HG03175 (cell line): Measurements from ENCODE around the gene AACS.

Experiments used
- ATAC-seq: cut with Tn5 transposase; IDR thresholded peaks from one replicate; pipeline ENCODE4 v1.9.1; 2021; ENCODE audit warnings: mild to moderate bottlenecking, moderate library complexity; ENCODE audit not compliant: unreplicated experiment

AACS gene

DNA sequence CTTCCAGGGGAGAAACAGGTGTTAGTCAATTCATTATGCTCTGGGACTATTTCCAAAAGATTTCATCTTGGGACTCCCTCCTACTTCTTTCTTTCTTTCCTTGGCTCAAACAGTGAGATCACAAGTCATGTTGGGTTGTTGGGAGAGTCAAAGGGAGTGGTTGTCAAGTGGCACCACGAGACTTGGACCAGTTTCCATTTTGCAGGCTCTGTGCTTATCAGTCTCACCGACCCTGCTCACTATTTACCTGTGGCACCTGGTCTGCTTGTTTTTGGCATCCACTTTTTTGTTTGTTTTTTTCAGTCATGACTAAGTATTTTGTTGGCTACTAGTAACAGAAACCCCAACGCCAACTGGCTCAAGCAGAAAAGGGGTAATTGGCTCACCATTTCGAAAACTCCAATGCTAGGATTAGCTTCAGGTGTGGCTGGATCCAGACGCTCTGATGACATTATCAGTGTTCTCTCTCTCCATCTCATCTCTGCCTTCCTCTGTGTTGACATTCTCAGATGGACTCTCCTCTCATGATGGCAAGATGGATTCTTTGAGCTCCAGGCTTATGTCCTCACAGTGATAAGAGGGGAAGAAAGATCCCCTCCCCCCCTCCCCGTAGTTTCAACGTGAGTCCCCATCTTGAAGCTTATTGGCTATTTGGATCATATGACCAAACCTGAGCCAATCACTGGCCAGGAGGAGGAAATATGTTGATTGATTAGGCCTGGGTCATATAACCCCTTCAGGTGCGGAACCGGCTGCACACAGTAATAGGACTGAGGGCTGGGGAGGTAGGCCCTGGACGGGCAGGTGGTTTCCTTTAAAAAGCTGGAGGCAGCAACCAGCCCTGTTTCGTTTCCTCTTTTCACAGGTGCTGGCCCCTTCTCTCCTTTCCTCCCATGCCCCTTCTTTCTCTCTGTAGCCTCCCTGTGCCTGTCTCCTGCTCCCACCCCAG lies 84.2 kb downstream of the AACS start:
- peak; percentile 95 for ATAC-seq

- no peak for ATAC-seq
Measured at GRCh38 chr12:125151284-125151683, 86.0 kb downstream of the AACS start.

GRCh38 chr12:125152463-125152862 lies 87.2 kb downstream of the AACS start:
- no peak for ATAC-seq

DNA sequence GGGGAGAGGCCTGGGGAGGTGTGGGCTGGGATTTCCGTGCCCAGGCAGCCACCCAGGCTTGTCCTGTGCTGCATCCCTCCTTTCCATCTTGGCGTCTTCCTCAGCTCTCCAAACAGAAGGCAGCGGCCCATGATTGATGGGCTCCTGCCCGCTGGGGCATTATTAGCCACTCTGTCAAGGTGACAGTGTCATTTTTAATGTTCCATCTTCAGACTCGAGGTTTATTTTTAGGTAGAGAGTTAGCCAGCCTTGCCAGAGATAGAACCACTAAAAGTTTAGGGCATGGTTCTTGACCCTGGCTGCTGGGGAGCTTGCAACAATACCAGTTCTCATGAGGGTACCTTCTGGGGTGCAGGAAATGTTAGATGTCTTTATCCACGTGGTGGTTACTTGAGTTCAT lies 90.1 kb downstream of the AACS start:
- ATAC-seq: no peak

- no peak for ATAC-seq
Measured at GRCh38 chr12:125157177-125157576, 91.9 kb downstream of the AACS start.

- no peak for ATAC-seq
Measured at GRCh38 chr12:125159702-125160101, 94.5 kb downstream of the AACS start.

DNA sequence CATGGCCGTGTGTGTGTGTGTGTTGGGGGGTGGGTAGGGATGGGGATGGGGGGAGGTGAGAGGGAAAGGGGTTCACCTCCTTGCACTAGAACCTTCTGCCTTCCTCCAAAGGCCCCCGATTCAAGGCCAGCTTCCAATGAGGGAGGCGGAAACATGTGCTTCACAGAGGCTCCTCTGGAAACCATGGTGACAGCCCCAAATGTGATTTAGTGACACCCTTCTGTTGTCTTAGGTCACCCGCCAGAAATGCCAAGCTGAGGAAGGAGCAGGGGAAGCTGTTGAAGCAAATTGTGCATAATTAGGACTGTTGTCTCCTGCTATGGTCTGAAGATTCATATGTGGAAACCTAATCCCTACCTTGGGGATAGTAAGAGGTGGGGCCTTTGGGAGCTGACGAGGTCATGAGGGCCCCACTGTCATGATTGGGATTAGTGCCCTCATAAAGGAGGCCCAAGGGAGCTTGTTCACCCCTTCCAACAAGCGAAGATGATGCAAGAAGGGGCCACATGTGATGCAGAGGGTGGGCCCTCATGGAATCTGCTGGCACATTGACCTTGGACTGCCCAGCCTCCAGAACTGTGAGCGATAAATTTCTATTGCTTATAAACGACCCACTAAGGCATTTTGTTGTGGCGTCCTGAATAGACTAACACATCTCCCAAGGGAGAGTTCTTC lies 95.2 kb downstream of the AACS start:
- no peak for ATAC-seq

DNA sequence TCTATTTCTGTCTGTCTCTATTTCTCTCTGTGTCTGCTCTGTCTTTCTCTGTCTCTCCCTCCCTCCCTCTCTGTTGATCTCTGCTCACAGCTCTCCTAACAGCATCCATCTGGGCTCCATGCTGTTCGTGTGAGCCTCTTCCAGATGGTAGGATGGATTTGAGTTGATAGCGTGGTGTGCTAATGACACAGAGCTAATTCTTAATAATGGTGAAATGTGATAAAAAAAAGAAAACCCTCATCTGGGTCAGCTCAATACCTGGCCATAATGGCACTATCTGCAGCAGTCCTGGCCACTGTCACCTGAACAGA lies 96.4 kb downstream of the AACS start:
- no peak for ATAC-seq

DNA sequence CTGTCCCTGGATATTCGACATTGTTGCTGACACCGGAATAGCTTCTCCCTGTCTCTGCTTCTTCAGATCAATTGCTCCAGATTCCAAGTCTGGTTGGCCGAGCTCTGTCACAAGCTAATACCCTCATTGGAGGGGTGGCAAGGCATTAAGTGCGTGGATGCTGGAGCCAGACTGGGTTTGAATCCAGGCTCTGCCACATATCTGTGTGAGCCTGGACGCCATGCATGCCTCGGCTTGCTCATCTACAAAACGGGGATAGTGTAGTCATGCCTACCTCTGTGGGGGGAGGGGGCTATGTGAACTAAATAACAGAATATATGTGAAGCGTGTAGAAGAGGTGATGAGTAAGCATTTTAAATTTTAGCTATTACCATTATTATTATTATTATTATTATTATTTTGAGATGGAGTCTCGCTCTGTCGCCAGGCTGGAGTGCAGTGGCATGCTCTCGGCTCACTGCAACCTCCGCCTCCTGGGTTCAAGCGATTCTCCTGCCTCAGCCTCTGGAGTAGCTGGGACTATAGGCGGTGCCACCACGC lies 97.3 kb downstream of the AACS start:
- ATAC-seq: no peak

DNA sequence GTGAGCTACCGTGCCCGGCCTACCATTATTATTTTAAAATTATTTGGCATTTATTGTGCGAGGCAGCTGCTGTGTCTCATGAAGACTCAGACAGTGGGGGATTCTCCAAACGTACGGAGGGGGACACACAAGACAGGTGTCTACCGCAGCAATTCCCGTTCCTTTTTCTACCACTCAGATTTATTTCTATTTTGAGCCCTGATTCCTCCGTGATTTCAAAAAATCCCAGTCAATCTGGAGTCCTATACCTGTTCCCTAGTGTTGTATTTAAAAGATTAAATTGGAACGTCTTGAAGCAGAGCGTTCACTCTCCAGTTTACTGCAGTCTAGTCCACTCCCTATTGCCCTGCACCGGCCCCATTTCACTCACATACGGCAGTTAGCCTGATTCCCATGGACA lies 97.9 kb downstream of the AACS start:
- ATAC-seq: no peak

DNA sequence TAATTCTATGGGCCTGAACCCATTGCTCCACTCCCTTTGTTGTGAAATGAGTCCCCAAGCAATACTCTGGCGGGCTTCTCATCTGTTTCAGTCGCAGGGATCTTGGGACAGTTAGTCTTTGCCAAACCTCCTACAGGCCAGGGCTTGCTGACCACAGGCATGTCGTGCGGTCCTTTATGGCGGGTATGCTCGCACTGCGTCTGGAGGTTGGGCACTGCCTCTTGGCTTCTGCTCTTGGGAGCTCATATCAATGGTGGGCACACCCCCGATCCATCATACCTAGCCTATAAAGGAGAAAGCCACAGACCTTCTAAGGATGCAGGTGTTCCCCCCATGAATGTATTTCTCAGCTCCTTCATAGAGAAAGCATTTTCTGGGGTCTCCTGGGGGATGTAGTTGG lies 99.3 kb downstream of the AACS start:
- no peak for ATAC-seq

GRCh38 chr12:125166041-125166440 lies 100.8 kb downstream of the AACS start:
- ATAC-seq: no peak

DNA sequence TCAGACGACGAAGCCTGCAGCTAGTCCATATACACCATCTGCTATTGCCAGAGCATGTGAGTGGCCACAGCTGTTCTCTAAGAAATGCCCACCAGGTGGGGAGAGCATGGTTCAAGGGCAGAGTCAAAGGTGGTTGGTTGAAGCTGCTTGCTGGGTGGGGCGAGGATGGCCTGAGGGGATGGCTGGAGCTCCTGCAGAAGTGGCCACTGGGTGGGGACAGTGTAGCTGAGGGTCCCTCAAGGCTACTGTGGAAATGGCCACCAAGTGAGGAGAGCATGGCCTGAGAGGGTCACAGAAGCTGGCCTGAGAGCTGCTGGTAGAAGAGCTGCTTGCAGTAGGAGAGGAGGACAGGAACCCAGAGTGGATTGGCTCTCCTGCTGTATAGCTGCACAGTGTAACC lies 102.4 kb downstream of the AACS start:
- ATAC-seq: no peak

- no peak for ATAC-seq
Measured at GRCh38 chr12:125169451-125169850, 104.2 kb downstream of the AACS start.

DNA sequence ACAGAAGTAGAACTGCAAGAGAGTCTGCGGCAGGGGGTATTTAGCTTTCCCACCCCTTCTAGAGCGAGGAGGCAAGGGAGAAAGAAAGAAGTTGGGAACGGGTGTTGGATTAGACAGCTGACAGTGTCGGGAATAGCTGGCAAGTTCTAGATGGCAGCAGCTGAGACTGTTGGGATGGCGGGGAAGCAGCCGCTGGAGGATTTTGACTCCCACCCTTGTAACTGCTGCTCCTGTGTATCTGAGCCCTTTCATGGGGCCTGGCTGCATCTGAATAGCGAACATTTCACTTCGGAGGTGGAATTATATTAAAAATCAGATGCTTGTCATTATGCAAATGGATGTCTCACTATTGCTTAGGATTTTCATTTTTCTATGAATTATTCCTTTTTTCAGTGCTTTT lies 104.6 kb downstream of the AACS start:
- no peak for ATAC-seq

- ATAC-seq: no peak
Measured at GRCh38 chr12:125171267-125171666, 106.0 kb downstream of the AACS start.

- no peak for ATAC-seq
Measured at GRCh38 chr12:125172231-125172850, 107.1 kb downstream of the AACS start.

- ATAC-seq: no peak
Measured at GRCh38 chr12:125175576-125175975, 110.3 kb downstream of the AACS start.

DNA sequence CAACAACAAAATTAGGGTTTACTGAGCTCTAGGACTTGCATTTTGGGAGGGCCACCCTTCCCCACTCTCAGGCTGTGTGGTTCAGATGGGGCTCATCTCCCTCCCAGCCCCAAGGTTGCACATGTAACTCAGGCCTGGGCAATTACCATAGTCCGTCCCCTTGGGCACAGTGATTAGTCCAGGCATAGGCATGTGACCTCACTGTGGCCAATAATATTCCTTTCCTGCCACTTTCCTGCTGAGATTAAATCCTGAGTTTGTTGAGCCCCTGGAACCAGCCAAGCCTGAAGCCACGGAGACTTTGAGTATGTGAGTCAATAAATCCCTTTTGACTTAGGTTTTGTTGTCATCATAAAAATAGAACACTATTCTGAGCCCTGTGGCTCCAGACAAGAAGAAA lies 113.0 kb downstream of the AACS start:
- ATAC-seq: no peak

DNA sequence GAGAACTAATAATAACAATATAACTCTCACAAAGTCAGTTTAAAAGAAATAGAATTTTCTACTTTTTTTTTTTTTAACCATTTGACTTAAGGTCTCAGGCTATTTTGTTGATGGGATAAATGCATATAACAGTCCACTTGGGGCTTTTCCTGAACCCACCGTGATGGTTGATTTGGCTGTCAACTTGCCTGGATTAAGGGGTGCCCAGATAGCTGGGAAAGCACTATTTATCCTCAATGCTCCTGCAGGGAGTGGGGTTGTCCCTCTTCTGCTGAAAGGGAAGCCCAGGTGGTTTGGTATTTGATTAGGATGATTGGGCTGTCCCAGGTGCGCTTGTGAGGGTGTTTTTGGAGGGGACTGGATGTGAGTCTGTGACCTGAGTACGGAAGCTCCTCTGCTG lies 114.9 kb downstream of the AACS start:
- no peak for ATAC-seq

GRCh38 chr12:125181107-125181506 lies 115.9 kb downstream of the AACS start:
- no peak for ATAC-seq
